CD4-positive, alpha-beta T cell treated with Interleukin-6 for 4 hours (primary cell): ENCODE measurements around the gene TMEM97.

Experiments
- DNase-seq: peaks from one replicate; pipeline ENCODE4 v3.0.0-alpha.2; 2020; ENCODE audit warnings: mixed read lengths

The TMEM97 gene

DNA sequence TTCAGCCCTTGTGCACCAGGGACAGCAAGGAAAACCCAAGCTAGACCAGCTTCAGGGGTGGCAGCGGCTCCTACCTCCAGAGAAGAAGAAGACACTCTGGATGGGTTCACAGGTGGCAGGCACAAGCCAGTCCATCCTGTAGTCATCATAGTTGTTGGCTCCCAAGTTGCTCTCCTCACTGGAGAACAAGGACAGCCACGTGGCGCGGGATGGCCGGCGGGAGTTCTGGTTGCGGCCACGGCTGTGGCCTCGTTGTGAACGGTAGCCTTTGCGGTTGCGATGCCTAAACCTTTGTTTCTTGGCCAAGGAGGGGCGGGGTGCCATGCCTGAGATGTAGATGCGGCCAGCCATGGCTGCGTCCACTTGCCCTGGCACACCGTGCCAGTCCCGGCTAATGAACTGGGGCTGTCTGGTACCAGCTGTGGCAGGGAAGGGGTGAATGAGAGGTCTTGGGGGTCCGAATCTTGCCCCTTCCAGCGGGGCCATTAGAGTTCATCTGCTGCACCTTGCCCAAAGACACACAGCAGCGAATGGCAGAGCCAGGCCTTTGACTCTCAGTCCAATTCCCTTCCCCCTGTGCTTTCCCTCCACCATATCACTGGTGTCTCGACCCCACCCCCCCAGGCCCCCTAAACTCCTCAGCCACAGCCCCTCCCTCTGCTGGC is 48.8 kb downstream of the TMEM97 start:
- DNase-seq, result no peak

DNA sequence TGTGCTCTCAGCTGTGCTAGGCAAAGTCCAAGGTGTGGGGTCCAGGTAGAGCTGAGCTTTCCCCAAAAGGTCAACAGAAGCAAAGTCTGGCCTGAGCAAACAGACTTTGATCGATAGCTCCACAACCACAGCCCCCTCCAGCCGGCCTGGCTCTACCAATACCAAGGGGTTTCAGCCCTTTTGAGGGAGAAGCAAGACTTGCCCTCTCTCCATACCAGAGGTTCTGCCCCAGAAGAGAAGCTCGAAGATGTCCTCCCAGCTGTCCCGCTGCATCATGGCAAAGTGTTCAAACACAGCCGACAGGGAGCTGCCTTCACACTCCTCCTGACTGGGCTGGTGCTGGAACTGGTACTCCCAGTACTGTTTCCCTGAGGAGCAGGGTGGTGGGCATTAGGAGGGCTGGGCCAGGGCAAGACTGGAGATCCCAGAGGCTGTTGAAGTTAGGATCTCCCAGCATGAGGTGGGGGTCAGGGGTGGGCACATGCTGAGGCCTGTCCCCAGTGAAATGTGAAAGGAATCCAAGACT is 49.4 kb downstream of the TMEM97 start:
- no peak for DNase-seq

DNA sequence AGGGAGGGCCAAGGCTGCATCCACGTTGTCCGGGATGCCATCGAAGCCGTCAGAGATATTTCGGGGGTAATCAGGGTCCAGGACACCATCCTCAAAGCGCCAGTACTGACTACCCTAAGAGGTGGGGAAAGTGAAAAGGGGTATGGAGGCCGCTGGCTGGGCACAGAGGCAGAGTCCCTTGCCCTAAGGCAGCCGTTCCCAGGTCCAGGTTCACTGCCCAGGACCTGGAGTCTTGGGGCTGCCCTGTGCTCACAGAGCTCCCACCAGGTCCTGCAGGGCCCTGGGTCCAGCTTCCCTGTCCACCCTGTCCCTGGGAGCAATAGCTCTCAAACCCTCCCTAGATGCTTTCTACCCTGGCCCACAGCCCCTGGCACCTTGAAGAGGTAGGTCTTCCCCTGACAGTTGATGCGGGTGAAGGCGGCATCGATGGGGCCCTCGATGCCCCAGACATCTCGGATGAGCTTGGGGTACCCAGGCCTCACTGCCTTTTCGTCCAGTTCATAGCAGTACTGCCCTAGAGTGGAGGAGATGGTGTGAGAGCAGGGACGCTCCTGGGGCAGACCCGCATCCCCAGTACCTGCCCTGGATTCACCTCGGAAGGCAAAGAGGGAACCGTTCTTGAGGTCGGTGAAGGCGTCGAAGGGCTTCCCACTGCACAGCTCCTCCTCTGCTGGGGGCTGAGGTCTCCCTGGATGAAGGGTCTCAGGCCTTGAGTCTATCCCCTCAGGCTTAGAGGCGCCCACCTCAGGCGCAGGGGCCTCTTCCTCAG is 50.1 kb downstream of the TMEM97 start:
- no peak for DNase-seq

- DNase-seq, result peak; percentile 14
Observed at GRCh38 chr17:28369684-28370034, 50.7 kb downstream of the TMEM97 start.

- no peak for DNase-seq
Observed at GRCh38 chr17:28370035-28370743, 51.2 kb downstream of the TMEM97 start, which contains the start of gene VTN. Gene VTN, minus strand, starts transcription at chr17:28370307. Its CDS starts 104 bp downstream, at chr17:28370203.

GRCh38 chr17:28370744-28371103 is 51.7 kb downstream of the TMEM97 start:
- DNase-seq, result no peak

GRCh38 chr17:28371245-28372202 is 52.5 kb downstream of the TMEM97 start, which contains the start of gene SARM1:
Gene SARM1, plus strand, starts transcription at chr17:28371694. Its CDS starts 339 bp downstream, at chr17:28372033.
- peak; percentile 92 for DNase-seq

DNA sequence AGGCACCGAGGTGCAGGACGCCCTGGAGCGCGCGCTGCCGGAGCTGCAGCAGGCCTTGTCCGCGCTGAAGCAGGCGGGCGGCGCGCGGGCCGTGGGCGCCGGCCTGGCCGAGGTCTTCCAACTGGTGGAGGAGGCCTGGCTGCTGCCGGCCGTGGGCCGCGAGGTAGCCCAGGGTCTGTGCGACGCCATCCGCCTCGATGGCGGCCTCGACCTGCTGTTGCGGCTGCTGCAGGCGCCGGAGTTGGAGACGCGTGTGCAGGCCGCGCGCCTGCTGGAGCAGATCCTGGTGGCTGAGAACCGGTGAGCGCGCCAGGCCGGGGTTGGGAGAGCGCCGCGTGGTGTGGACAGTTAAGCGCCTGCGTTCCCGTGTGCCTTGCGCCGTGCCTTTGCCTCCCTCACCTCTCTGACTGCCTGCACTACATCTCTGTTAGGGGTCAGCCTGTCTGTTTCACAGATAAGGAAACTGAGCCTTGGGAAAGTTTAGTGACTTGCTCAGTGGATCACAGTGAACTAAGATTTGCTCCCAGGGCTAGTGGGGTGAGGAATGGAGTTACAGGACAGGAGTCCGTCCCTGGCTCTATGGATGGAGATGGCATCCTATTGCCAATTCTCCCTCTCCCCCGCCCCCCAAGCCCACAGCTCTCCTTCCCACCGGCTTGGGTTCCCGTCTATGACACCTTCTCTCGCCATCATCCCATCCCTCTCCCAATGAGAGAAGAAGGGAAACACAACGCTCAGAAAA is 53.4 kb downstream of the TMEM97 start:
- peak; percentile 41 for DNase-seq

DNA sequence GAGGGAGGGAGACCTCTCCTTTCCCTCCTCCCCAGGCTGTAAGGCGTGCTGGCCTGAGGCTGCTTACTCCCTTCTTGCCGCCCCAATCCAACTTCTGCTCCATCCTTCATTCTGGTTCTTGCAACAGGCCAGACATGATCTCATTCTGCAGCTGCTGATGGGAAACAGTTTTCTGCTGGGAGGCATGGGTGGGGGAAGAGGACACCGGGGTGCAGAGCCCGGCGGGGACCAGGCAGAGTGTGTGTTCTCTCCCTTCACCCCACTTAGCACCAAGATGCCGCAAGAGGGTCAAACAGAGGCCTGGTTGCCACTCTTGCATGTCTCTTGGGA is 53.9 kb downstream of the TMEM97 start:
- no peak for DNase-seq
